ENCODE results near the gene HOXA7.

Gene HOXA7

DNA sequence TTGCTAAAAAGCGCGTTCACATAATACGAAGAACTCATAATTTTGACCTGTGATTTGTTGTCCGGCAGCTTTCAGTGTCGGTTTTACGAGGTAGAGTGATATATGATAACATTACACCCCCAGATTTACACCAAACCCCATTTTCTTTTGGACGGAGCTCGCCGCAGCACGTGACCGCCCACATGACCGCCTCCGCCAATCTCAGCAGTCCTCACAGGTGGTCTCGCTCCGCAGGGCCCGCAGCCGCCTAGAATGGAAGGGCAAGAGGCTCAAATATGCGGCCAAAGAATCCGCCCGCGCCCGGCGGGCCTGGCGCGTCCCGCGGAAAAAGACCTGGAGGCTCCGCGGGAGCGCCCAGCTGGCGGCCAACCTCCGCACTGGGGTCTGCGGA is at the start of gene HOXA7:
Gene HOXA7, minus strand, starts transcription at position 168 of the 391 bp plus-strand sequence. Its CDS starts 130 bp downstream, at position 38.
- peak; percentile 69 for DNase-seq

DNA sequence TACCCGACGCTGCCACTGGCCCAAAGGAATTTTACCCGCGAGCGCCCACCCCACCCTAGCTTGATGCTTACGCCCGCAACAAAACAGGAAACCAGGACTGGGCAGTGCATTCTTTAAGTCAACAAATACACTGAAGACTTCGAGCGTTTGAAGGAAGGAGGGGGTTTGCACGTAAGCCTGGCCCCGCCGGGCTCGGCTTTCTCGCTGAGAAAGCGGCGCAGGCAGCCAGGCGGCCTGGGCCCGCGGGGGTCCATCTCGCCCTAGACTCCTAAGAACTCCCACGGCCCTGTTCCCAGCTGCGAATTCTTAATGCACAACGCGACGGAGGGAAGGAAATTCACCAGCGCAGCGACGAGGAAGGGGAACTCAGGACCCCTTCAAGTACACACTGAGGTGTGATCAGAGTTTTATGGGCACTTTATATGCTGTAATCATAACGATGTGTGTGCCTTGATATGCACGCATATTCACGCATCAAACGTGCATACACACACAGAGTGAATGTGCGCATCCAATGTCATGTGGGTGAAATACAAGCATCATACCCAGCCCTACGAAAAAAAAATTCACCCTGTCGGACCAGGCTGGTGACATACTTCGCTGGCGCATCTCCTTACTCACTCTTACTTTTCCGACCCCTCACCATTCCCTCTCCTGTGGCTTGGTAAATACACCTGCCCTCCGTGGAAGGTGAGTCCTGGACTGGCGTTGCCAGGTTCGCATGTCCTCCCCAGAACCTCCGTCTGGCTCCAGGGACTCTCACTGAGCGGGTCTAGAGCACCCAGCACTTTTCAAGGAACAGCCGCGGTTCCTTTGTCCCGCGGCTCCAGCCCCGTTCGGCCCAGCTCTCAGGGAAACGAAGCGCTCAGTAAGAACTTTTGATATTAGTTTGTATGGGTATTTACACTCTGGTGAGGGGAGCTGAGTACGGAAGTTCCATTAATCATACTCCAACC is 49.1 kb upstream of the HOXA7 start:
- no peak for DNase-seq

- DNase-seq, result no peak
Measured at GRCh38 chr7:27204851-27205322, 48.4 kb upstream of the HOXA7 start.

DNA sequence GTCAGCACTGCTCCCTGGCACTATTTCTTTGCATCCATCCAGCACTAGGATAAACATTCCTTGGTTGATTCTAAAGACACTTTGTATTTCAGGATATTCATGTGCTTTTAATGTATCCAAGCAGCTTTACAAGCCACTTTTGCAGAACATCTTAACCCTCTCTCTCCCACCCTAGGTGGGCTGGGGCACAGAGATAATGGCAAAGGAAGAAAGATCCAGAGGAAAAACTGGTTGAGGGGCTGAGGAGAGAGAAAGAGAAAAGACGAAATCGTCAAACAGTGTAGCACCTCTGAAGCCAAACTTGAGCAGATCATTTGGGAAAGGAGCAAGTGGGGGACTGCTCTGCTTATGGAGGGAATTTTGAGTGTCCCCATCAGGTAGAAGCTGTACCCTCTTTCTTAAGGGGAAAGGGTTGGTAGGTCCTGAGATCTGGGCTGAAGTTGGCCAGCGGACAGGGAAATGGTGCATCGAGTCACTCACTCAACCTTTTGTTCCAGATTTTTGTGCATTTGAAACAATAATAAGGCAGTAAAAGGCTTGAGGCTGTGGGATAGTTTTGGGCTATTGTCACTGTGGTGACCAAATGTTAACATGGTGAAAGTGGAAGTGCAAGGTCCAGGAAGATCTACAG is 47.6 kb upstream of the HOXA7 start:
- DNase-seq, result no peak

- no peak for DNase-seq
Measured at GRCh38 chr7:27203365-27203953, 47.0 kb upstream of the HOXA7 start.

- DNase-seq, result no peak
Measured at GRCh38 chr7:27202862-27203134, 46.3 kb upstream of the HOXA7 start.

GRCh38 chr7:27202018-27202861 is 45.8 kb upstream of the HOXA7 start:
- no peak for DNase-seq

DNA sequence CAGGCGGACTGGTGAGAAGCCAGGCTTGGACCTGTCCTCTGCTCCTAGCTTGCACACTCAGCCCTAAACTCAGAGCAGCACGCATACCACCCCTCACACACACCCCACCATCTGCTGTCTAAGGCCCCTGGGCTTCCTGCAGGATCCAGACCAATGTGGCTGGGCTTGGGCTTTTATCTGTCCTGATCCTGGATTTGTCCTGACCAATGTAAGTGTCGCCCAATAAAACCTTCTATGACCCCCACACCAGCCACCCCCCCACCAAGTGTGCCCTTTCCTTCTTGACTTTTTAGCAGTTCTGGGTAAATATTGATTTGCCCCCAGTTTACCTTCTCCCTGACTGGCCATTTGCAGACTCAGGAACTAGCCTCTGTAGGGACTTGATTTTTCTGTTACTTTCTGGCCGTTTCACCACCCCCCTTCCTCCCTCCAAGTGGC is 45.1 kb upstream of the HOXA7 start:
- no peak for DNase-seq

- no peak for DNase-seq
Measured at GRCh38 chr7:27200761-27201579, 44.5 kb upstream of the HOXA7 start.

DNA sequence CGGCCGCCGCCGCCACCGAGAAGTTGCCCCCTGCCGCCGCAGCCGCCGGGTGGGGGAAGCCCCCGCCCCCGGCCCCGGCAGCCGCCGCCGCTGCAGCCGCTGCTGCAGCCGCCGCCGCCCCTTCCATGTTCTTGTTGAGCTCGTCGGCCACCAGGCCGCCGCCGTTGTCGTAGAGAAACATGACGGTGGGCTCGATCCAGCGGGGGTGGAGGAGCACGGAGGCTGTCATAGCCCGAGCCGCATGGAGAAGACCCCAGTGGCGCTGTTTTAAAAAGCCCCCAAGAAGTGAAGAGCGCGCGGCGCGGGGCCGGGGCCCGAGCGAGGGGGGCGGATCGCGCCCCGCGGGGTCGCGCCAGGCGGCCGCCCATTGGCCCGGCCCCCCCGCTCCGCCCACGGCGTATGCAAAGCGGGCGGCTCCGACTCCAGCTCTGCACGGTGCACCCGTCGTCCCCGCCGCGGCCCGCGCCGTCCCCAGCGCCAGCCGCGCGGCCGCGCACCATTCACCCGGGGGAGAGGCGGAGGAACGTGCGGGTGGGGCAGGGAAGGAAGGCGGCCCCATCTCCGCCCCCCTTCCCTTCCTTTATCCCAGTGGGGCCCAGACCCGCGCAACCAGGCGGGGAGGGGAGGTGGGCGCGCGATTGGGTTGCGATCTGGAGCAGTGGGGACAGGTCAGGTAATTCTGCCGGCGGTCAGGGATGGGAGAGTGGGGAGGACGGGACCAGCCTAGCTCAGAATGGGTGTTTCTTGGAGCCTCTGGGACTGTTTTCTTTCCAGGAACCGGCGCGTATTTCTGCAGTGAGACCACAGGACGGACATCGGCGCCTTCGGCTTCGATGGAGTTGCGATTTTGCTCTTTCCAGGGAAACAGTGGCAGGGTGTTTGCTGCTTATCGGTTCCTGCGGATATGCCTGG is 43.6 kb upstream of the HOXA7 start, which contains the start of gene HOXA13:
Gene HOXA13, minus strand, starts transcription at position 243 of the 912 bp plus-strand sequence. Its CDS starts 14 bp downstream, at position 229.
- DNase-seq, result peak; percentile 58

- no peak for DNase-seq
Measured at GRCh38 chr7:27198871-27199801, 42.7 kb upstream of the HOXA7 start.

DNA sequence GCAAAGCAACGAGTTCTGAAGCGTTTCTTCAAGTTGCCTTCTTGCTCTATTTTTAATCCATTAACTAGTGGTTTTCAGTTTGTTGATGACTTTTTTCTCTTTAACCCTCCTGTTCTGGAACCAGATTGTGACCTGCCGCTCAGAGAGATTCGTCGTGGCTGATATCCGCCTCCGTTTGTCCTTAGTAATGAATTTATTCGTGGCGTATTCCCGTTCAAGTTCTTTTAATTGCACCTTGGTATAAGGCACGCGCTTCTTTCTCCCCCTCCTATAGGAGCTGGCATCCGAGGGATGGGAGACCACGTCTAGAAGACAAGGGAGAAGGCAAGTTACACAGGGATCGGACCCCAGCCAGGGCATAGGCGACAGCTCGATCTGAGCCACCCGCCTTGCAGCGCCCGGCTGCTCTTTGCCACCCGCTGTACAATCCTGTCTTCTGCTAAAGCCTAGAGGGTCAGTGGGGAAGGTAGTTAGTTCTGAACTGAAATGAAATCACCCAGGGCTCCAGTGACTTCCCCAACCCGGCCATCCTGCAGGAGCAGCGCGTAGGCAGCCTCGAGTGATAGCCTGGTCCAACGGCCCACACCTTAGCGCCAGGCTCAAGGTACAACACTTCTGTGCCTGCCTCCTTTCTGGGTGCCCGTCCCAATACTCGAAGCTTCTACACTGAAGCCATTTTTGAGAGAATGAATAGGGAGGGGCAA is 41.8 kb upstream of the HOXA7 start:
- no peak for DNase-seq

DNA sequence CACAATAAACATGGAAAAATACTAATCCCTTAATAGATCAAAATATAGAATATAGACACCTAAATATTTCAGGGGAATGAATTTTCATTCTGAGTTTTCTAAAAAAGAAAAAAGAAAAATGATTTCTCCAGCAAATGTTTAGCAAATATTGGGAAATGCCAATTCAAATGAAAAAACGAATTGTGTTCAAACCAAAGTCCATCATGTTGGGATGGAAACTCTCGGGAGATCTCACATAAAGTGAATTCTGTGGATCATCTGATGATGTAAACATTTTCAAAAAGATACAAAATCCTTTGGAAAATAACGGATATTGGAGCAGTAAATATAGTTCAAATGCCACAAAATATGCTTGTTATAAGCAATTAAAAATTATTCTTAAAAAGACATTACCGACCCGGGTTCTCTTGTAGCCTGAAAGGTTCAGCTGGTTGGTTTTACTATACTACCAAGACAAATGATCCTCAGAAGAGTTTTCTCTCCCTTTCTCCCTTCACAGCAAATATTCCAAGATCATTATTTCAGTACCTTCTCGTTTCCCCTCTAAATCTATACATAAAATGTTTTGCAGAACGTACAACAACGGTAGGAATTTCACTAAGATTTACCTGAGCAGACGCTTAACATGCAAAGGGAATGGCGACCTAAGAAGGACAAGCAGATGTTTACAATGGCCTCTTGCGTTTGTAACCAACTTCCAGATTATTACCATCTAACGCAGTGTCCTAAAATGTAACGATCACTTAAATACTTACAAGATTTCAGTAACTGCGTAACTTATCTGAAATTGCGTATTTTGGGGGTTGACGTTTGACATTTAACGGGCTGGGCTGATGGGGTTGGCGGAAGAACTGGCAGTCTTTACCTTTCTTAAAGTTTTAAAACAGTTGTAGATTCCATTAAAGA is 40.9 kb upstream of the HOXA7 start:
- no peak for DNase-seq

GRCh38 chr7:27196287-27196767 is 39.9 kb upstream of the HOXA7 start:
- no peak for DNase-seq

DNA sequence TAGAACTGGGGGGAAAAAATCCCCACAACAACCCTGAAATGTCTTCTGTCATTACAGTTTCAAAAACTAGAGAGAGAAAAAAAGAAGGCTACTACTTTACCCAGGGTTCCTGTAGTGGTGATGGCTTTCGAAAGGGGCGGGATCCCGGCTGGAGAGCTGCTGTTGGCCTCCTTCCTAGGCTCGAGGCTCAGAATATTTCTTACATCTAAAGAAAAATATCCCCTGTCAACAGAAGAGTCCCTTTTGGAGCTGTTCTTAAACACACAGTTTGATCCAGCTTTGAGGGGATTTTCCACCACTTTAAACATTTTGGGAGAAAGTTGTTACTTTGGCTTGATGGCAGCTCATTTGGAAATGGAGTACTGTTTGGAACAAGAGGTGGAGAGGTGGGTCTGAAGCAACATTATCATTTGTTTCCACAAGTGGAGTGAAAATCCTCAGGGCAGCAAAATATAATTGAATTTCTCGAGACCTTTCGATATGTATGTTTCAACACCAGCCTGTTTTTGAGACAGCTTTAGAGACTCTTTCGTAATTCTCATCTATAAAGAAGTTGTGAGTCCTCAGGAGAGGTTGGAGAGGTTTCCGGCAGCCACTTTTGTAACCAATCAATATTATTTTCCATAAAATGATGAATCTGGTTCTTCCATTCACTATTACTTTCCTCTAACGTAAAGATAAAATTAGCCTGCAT is 38.4 kb upstream of the HOXA7 start:
- DNase-seq, result no peak

DNA sequence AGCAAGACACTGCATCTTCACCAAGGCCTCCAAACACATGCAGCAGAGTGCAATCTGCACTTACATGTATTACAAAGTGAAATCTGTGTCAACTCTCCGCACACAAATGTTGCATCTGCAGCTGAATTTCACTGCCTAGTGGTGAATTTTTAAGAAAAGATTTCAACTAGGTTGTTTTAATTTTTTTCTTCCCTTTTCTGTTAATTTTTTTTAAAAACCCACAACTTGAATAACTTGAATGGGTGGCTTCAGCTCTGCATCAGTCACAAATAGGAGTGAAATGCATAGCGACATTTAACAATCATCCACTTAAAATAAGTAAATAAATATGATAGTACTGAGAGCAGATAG is 37.5 kb upstream of the HOXA7 start:
- no peak for DNase-seq

Data from NCI-H510A (cell line).